Right kidney (tissue), 1 donor: Measurements from ENCODE around the gene PCDHB6.
"Not testable (repeated sequence)": the region's sequence is repeated elsewhere in the genome, so short reads cannot be mapped to it uniquely, and the experiment has no call there.

Source experiments
- DNase-seq: peaks from one replicate; pipeline ENCODE4 v3.0.0-alpha.2; 2016

The PCDHB6 gene

GRCh38 chr5:141157901-141158300 is 8.0 kb downstream of the PCDHB6 start:
- not testable (repeated sequence) for DNase-seq

- peak; percentile 12 for DNase-seq
These were observed 22.7 kb downstream of the PCDHB6 start, which contains the start of gene PCDHB7 for GRCh38 chr5:141172381-141173204. TSS of gene PCDHB7 (plus strand) at chr5:141172644. CDS start at chr5:141172836, 192 bp downstream.

- DNase-seq: not testable (repeated sequence)
These were observed 24.6 kb downstream of the PCDHB6 start for GRCh38 chr5:141174291-141175104.

GRCh38 chr5:141175933-141176332 is 26.1 kb downstream of the PCDHB6 start:
- DNase-seq: no peak

- DNase-seq: not testable (repeated sequence)
These were observed 27.8 kb downstream of the PCDHB6 start, which contains the start of gene PCDHB8 for GRCh38 chr5:141177577-141178191. TSS of gene PCDHB8 (plus strand) at chr5:141177790. CDS start at chr5:141178035, 245 bp downstream.

- DNase-seq: not testable (repeated sequence)
These were observed 29.5 kb downstream of the PCDHB6 start for GRCh38 chr5:141179371-141179770.

- not testable (repeated sequence) for DNase-seq
These were observed 30.0 kb downstream of the PCDHB6 start for GRCh38 chr5:141179876-141180275.

GRCh38 chr5:141180313-141180712 is 30.5 kb downstream of the PCDHB6 start:
- no peak for DNase-seq

GRCh38 chr5:141182248-141182647 is 32.4 kb downstream of the PCDHB6 start, which contains the start of gene PCDHB16:
TSS of gene PCDHB16 (plus strand) at chr5:141182387. CDS start at chr5:141182560, 173 bp downstream.
- DNase-seq: no peak

GRCh38 chr5:141184117-141184855 is 34.4 kb downstream of the PCDHB6 start:
- not testable (repeated sequence) for DNase-seq

GRCh38 chr5:141186897-141187512 is 37.1 kb downstream of the PCDHB6 start, which contains the start of gene PCDHB9:
TSS of gene PCDHB9 (plus strand) at chr5:141187161. CDS start at chr5:141187319, 158 bp downstream.
- DNase-seq: no peak

- not testable (repeated sequence) for DNase-seq
These were observed 38.8 kb downstream of the PCDHB6 start for GRCh38 chr5:141188682-141189081.

GRCh38 chr5:141189131-141189530 is 39.3 kb downstream of the PCDHB6 start:
- DNase-seq: not testable (repeated sequence)

- DNase-seq: no peak
These were observed 42.4 kb downstream of the PCDHB6 start, which contains the start of gene PCDHB10 for GRCh38 chr5:141192110-141192725. TSS of gene PCDHB10 (plus strand) at chr5:141192353. CDS start at chr5:141192553, 200 bp downstream.

- not testable (repeated sequence) for DNase-seq
These were observed 44.5 kb downstream of the PCDHB6 start for GRCh38 chr5:141194332-141194731.

GRCh38 chr5:141196363-141196762 is 46.5 kb downstream of the PCDHB6 start:
- no peak for DNase-seq

- no peak for DNase-seq
These were observed 49.7 kb downstream of the PCDHB6 start, which contains the start of gene PCDHB11 for GRCh38 chr5:141199359-141200235. TSS of gene PCDHB11 (plus strand) at chr5:141199627. CDS start at chr5:141199775, 148 bp downstream.

GRCh38 chr5:141201126-141201525 is 51.3 kb downstream of the PCDHB6 start:
- not testable (repeated sequence) for DNase-seq

GRCh38 chr5:141201646-141202045 is 51.8 kb downstream of the PCDHB6 start:
- not testable (repeated sequence) for DNase-seq
